ENCODE measurements around the gene METTL5.

METTL5 gene

GRCh38 chr2:169765523-169765922, 59.2 kb downstream of the METTL5 start:
- Histone ChIP-seq H3K4me1 (ENCODE audit: insufficient read depth, low read length) (no peaks in the 10 kb centered on the region), H3K27me3 (ENCODE audit: insufficient read depth, low read length) (no peaks in the 10 kb centered on the region), H3K4me3 (ENCODE audit: low read length) (no peak overlapping the region), H3K36me3 (ENCODE audit: insufficient read depth, low read length) (peaks cover 19% of the 10 kb centered on the region), H2AFZ (ENCODE audit: low read depth, low read length) (no peak overlapping the region), H3K9me3 (ENCODE audit: low read length) (peaks cover 18% of the 10 kb centered on the region)

- Histone ChIP-seq H2AFZ (ENCODE audit: low read depth, low read length) (no peak overlapping the region), H3K36me3 (ENCODE audit: insufficient read depth, low read length) (peaks cover 16% of the 10 kb centered on the region), H3K4me1 (ENCODE audit: insufficient read depth, low read length) (no peaks in the 10 kb centered on the region), H3K4me3 (ENCODE audit: low read length) (no peak overlapping the region), H3K27me3 (ENCODE audit: insufficient read depth, low read length) (no peaks in the 10 kb centered on the region), H3K9me3 (ENCODE audit: low read length) (peaks cover 10% of the 10 kb centered on the region)
Measured at GRCh38 chr2:169761970-169762292, 62.8 kb downstream of the METTL5 start.
